ENCODE data around the gene XRRA1. TPM values are rescaled to one million over a fixed set of nuclear protein-coding genes. Genes with fewer than 3 reads are reported as not detected.

XRRA1 gene
- total RNA-seq, 1 experiment from 2014 or later: 26.0 TPM

GRCh38 chr11:74953451-74953850 lies 4.6 kb upstream of the XRRA1 start:
- DNase-seq (ENCODE audit: low read depth): no peak
- in situ Hi-C loops (cut with HindIII; ENCODE audit: low pct_unique_long_range_greater_than_20kb, low sequenced_read_pairs): no loop called here

GRCh38 chr11:74952752-74953151 lies 3.9 kb upstream of the XRRA1 start:
- in situ Hi-C loops (cut with HindIII; ENCODE audit: low pct_unique_long_range_greater_than_20kb, low sequenced_read_pairs): no loop called here
- no peak for DNase-seq (ENCODE audit: low read depth)

DNA sequence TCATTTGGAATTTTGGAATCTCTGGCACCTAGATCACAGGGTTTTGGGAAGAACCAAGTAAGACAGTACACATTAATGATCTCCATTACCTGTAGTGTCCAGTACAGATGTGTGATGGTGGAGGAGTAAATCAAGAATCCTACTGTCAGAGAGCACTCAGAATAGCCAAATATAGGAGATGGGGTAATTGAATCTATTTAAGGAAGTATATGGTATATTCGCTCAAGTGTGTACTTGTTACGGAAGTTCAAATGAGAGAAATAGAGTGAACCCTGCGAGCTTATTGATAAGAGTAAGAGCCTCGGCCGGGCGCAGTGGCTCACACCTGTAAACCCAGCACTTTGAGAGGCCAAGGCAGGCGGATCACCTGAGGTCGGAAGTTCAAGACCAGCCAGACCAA lies 2.3 kb upstream of the XRRA1 start:
- in situ Hi-C loops (cut with HindIII; ENCODE audit: low pct_unique_long_range_greater_than_20kb, low sequenced_read_pairs): no loop called here
- DNase-seq (ENCODE audit: low read depth): no peak

GRCh38 chr11:74950374-74950969 lies 1.6 kb upstream of the XRRA1 start:
- in situ Hi-C loops (cut with HindIII; ENCODE audit: low pct_unique_long_range_greater_than_20kb, low sequenced_read_pairs): no loop called here
- DNase-seq (ENCODE audit: low read depth): no peak

DNA sequence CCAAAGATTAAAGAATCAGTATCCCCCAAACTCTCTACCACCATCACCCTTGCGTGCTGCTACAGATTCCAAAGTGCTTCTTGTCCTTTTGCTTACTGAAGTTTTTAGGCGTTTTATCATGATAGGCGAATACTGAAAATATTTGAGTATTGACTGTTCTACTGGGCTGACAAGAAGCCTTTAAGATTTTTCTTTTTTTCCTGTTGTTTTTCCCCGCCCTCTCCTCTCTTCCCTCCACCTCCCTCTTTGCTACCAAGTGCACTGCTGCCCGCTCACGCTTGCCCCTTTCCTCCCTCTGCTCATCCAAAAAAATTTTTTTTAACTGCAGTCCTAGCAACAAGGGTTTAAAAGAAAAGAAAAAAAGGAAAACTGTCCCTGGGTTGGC lies 854 bp upstream of the XRRA1 start:
- no peak for DNase-seq (ENCODE audit: low read depth)
- in situ Hi-C loops (cut with HindIII; ENCODE audit: low pct_unique_long_range_greater_than_20kb, low sequenced_read_pairs): no loop called here

- in situ Hi-C loops (cut with HindIII; ENCODE audit: low pct_unique_long_range_greater_than_20kb, low sequenced_read_pairs): no loop called here
- DNase-seq (ENCODE audit: low read depth): no peak
Measured at GRCh38 chr11:74948546-74948897, 369 bp downstream of the XRRA1 start.

- DNase-seq (ENCODE audit: low read depth): no peak
- in situ Hi-C loops (cut with HindIII; ENCODE audit: low pct_unique_long_range_greater_than_20kb, low sequenced_read_pairs): no loop called here
Measured at GRCh38 chr11:74942073-74942759, 6.7 kb downstream of the XRRA1 start.

DNA sequence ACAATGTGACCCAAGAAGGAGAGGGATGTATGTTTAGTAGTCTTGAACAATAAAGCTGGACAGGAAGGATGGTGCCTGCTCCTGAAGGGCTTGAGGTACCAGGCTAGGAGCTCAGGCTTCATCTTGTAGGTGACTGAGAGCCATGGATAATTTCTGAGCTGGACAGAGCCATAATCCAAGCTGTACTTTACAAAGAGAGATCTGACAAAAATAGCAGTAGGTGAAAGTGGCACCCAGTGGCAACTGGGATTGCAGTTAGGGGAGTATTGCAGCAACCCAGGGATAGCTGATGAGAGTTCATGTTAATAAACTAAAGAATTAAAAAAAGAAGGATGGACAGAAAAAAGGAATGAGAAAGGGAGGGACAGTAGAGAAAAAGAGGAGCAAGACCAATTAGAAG lies 7.4 kb downstream of the XRRA1 start:
- in situ Hi-C loops (cut with HindIII; ENCODE audit: low pct_unique_long_range_greater_than_20kb, low sequenced_read_pairs): no loop called here
- DNase-seq (ENCODE audit: low read depth): no peak

DNA sequence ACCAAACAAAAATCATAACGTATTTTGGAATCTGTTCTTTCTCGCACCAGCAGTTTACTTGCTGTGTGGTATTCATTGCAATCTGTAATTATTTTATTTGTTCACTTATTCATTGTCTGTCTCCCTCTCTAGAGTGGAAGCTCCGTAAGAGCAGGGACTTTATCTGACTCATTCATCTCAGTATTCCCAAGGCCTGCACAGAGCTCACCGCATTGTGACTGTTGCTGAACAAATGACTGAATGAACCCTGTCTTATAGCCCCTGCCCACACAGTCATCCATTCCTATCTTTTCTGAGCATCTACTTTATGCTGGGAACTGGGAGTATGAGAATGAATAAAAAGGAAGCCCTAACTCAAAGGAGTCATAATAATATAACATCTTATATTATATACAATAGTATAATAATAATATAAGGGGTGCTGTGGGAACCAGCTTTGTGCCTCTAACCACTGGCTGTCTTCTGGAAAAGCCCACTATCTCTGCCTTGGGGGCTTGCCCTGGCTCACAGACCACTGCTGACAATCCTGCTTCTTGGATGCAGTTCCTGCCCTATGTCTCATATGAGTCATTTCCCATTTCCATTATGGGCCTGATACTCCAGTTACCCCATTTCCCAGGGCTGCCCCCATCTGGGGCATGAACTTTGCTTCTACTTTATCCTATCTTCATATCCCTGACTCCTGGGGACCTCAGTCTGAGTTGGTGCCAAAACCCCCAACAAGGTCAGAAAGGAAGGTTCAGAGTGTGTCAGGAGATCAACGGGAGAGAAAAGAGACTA lies 11.0 kb downstream of the XRRA1 start:
- DNase-seq (ENCODE audit: low read depth): no peak
- in situ Hi-C loops (cut with HindIII; ENCODE audit: low pct_unique_long_range_greater_than_20kb, low sequenced_read_pairs): no loop called here

GRCh38 chr11:74936976-74937375 lies 11.9 kb downstream of the XRRA1 start:
- no peak for DNase-seq (ENCODE audit: low read depth)
- in situ Hi-C loops (cut with HindIII; ENCODE audit: low pct_unique_long_range_greater_than_20kb, low sequenced_read_pairs): no loop called here

DNA sequence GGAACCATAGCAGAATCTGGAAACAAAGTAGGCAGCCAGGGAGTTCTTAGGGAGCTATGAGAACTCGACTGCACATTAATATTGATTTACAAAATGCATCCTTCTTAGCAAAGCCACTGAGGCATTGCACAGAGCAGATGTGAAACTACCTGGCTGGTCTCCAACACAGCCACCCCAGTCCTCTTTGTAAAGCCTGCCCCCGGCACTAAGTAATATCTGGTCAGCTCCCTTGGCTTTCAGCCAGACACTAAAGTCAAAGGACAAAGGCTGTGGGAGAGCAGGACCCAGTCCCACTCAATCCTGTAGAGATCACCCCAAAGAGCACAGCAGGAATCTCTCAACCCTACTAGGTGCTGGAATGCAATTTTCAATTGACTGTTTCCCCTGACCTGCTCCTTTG lies 12.8 kb downstream of the XRRA1 start:
- no peak for DNase-seq (ENCODE audit: low read depth)
- in situ Hi-C loops (cut with HindIII; ENCODE audit: low pct_unique_long_range_greater_than_20kb, low sequenced_read_pairs): no loop called here

DNA sequence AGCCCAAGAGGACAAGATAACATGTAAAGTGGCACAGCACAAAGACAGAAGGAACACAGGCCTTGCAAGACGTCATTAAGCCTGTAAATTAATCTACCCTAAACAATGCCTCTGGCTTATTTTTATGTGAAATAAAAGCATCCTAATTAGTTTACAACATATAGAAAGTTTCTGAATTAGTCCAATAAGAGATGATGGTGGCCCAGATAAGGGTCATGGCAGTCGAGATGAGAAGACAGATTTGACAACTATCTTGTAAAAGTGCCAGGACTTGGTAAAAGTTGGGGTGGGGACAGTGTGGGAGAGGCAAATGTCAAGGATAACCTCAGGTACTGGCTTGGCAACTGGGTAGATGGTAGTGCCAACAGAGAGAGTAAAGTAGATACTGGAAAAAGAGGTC lies 13.6 kb downstream of the XRRA1 start:
- in situ Hi-C loops (cut with HindIII; ENCODE audit: low pct_unique_long_range_greater_than_20kb, low sequenced_read_pairs): no loop called here
- DNase-seq (ENCODE audit: low read depth): no peak

- in situ Hi-C loops (cut with HindIII; ENCODE audit: low pct_unique_long_range_greater_than_20kb, low sequenced_read_pairs): no loop called here
- no peak for DNase-seq (ENCODE audit: low read depth)
Measured at GRCh38 chr11:74933765-74934164, 15.1 kb downstream of the XRRA1 start.

- in situ Hi-C loops (cut with HindIII; ENCODE audit: low pct_unique_long_range_greater_than_20kb, low sequenced_read_pairs): no loop called here
- no peak for DNase-seq (ENCODE audit: low read depth)
Measured at GRCh38 chr11:74932797-74933196, 16.1 kb downstream of the XRRA1 start.

DNA sequence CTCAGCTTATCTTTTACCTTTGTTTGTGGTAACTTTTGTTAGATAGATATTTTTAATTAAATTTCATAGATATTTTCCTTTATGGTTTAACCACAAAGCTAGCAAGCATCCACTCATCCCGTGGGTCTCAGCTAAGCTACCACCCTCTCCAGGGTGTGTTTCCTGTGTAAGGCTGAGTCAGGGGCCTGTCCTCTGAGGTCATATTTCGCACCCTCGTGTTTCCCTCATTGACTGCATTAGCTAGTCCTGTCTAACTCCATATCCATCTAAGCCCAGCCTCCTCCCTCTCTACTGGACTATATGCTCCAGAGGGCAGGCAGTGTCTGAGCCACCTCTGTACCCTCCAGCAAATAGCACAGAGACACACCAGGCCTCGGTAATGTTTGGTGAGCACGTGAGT lies 16.7 kb downstream of the XRRA1 start:
- no peak for DNase-seq (ENCODE audit: low read depth)
- in situ Hi-C loops (cut with HindIII; ENCODE audit: low pct_unique_long_range_greater_than_20kb, low sequenced_read_pairs): no loop called here

GRCh38 chr11:74929431-74930363 lies 19.2 kb downstream of the XRRA1 start:
- in situ Hi-C loops (cut with HindIII; ENCODE audit: low pct_unique_long_range_greater_than_20kb, low sequenced_read_pairs): no loop called here
- DNase-seq (ENCODE audit: low read depth): peak; percentile 56

- in situ Hi-C loops (cut with HindIII; ENCODE audit: low pct_unique_long_range_greater_than_20kb, low sequenced_read_pairs): no loop called here
Measured at GRCh38 chr11:74927496-74927895, 21.4 kb downstream of the XRRA1 start.

DNA sequence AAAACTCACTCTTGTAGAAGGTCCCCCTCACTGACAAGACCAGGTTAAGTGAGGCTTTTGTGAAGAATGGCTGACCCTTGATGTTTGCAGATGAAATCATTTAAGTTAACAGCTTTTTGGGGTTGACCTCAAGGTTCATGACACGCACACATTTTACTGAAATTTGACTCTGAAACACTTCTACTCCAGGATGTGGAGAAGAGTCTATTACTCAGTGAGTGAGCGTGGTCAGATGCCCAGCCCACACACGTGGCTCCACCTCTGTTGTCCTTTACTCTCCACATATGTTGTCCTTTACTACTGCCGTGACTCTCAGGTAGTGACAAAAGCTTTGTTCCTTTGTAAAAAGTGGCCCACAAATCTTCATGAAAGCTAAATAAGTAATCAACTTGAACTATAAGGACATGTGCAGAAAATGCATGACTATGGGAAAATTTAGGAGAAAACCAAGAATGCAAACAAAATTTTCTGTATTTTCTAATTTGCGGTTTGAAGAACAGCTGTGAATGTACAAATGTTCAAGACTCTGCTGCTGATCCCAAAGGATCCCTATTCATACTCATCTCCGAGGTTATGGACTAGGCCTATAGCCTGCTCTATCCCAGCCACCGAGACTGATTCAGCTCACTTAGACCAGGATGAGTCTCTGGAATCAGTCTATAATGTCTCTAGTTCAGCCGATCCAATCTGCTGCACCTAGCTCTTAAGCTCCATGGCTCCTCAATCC lies 22.4 kb downstream of the XRRA1 start:
- no peak for DNase-seq (ENCODE audit: low read depth)
- in situ Hi-C loops (cut with HindIII; ENCODE audit: low pct_unique_long_range_greater_than_20kb, low sequenced_read_pairs): no loop called here

More at GRCh38 chr11:74927496-74927895, 21.4 kb downstream of the XRRA1 start:
- DNase-seq (ENCODE audit: low read depth): no peak
